Astrocyte (in vitro differentiated cells and primary cell): ENCODE data around the gene PWP2.
"Not testable (repeated sequence)": the region's sequence is repeated elsewhere in the genome, so short reads cannot be mapped to it uniquely, and the experiment has no call there.

ENCODE experiments used
- EZH2 ChIP-seq: IDR thresholded peaks from 2 replicates; pipeline ENCODE4 v1.6.1; 2012; ENCODE audit warnings: mild to moderate bottlenecking, low read length, inconsistent platforms; ENCODE audit not compliant: insufficient read depth
- TF ChIP-seq, protein P1 (sequence below): IDR thresholded peaks from 2 replicates; pipeline ENCODE4 v1.5.1; 2011; ENCODE audit warnings: low read depth, mild to moderate bottlenecking, inconsistent platforms, low read length, moderate library complexity; ENCODE audit not compliant: insufficient read depth

DNA sequence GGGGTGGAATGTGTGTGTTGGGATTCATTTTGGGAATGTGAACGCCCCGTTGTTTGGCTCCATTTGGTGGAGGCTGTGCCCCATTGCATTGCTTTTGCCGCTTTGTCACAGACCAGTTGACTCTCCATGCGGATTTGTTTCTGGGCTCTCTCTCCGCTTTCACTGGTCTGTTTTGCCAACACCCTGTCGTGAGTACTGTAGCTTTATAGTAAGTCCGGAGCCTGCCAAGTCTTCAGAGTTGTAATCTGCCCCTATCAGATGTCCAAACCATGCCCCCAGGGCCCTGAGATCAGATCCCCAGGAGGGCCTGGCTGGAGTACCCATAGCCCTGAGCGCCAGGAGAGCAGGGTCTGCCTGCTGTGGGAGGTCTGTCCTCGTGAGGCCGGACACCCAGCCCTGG is 43.1 kb downstream of the PWP2 start:
- not testable (repeated sequence) for TF ChIP-seq EZH2
- TF ChIP-seq, protein P1, sequence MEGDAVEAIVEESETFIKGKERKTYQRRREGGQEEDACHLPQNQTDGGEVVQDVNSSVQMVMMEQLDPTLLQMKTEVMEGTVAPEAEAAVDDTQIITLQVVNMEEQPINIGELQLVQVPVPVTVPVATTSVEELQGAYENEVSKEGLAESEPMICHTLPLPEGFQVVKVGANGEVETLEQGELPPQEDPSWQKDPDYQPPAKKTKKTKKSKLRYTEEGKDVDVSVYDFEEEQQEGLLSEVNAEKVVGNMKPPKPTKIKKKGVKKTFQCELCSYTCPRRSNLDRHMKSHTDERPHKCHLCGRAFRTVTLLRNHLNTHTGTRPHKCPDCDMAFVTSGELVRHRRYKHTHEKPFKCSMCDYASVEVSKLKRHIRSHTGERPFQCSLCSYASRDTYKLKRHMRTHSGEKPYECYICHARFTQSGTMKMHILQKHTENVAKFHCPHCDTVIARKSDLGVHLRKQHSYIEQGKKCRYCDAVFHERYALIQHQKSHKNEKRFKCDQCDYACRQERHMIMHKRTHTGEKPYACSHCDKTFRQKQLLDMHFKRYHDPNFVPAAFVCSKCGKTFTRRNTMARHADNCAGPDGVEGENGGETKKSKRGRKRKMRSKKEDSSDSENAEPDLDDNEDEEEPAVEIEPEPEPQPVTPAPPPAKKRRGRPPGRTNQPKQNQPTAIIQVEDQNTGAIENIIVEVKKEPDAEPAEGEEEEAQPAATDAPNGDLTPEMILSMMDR, result not testable (repeated sequence)
